Astrocyte (in vitro differentiated cells and primary cell): ENCODE results near the gene SIDT2. TPM values are rescaled to one million over a fixed set of nuclear protein-coding genes. Genes with fewer than 3 reads are reported as not detected.

ENCODE experiments used
- DNase-seq: peaks from one replicate; pipeline ENCODE4 v3.0.0-alpha.2; 2010; ENCODE audit warnings: low read depth
- FAIRE-seq: peaks from 2 replicates; lab custom pipeline; 2011; peaks lifted over from hg19 to GRCh38; lab: Jason Lieb, UNC
- H2AFZ ChIP-seq: 2 replicates; pipeline ENCODE4 v1.6.0; 2012; ENCODE audit warnings: low read depth, low read length, inconsistent platforms
- H3K27ac ChIP-seq: 2 replicates; pipeline ENCODE4 v1.5.1; 2011; ENCODE audit warnings: low read depth, low read length, inconsistent platforms
- H3K27me3 ChIP-seq: 2 replicates; pipeline ENCODE4 v1.6.0; 2011; ENCODE audit warnings: low read length, inconsistent platforms; ENCODE audit not compliant: insufficient read depth
- H3K36me3 ChIP-seq: 2 replicates; pipeline ENCODE4 v1.5.1; 2011; ENCODE audit warnings: low read length, inconsistent platforms; ENCODE audit not compliant: insufficient read depth
- H3K4me1 ChIP-seq: 2 replicates; pipeline ENCODE4 v1.5.1; 2011; ENCODE audit warnings: low read length, inconsistent platforms; ENCODE audit not compliant: insufficient read depth
- H3K4me2 ChIP-seq: 2 replicates; pipeline ENCODE4 v1.6.0; 2012; ENCODE audit warnings: low read length, inconsistent platforms
- H3K4me3 ChIP-seq: 2 replicates; pipeline ENCODE4 v1.5.1; 2011; ENCODE audit warnings: low read depth, mild to moderate bottlenecking, low read length, inconsistent platforms; ENCODE audit not compliant: insufficient read depth
- H3K79me2 ChIP-seq: 2 replicates; pipeline ENCODE4 v1.6.0; 2012; ENCODE audit warnings: mild to moderate bottlenecking, low read length, inconsistent platforms; ENCODE audit not compliant: insufficient read depth
- H3K9ac ChIP-seq: 2 replicates; pipeline ENCODE4 v1.6.0; 2012; ENCODE audit warnings: mild to moderate bottlenecking, low read length, inconsistent platforms
- H3K9me3 ChIP-seq: 2 replicates; pipeline ENCODE4 v1.5.1; 2012; ENCODE audit warnings: low read depth, mild to moderate bottlenecking, low read length, inconsistent platforms; ENCODE audit not compliant: insufficient read depth
- H4K20me1 ChIP-seq: 2 replicates; pipeline ENCODE4 v1.6.0; 2012; ENCODE audit warnings: low read length, inconsistent platforms; ENCODE audit not compliant: insufficient read depth
- H3K27ac Mint-ChIP-seq: one replicate; pipeline ENCODE4 v1.8.0; 2021; ENCODE audit warnings: mild to moderate bottlenecking, mixed read lengths; ENCODE audit not compliant: unreplicated experiment
- H3K27me3 Mint-ChIP-seq: one replicate; pipeline ENCODE4 v1.8.0; 2021; ENCODE audit warnings: low read depth, mixed read lengths; ENCODE audit not compliant: unreplicated experiment
- H3K36me3 Mint-ChIP-seq: one replicate; pipeline ENCODE4 v1.8.0; 2021; ENCODE audit warnings: low read depth, mixed read lengths; ENCODE audit not compliant: unreplicated experiment
- H3K4me1 Mint-ChIP-seq: one replicate; pipeline ENCODE4 v1.8.0; 2021; ENCODE audit warnings: low read depth, mixed read lengths; ENCODE audit not compliant: unreplicated experiment
- H3K4me3 Mint-ChIP-seq: one replicate; pipeline ENCODE4 v1.8.0; 2021; ENCODE audit warnings: mild to moderate bottlenecking, moderate library complexity, mixed read lengths; ENCODE audit not compliant: unreplicated experiment
- H3K9me3 Mint-ChIP-seq: one replicate; pipeline ENCODE4 v1.8.0; 2021; ENCODE audit warnings: mild to moderate bottlenecking, mixed read lengths; ENCODE audit not compliant: unreplicated experiment
- EZH2 ChIP-seq: IDR thresholded peaks from 2 replicates; pipeline ENCODE4 v1.6.1; 2012; ENCODE audit warnings: mild to moderate bottlenecking, low read length, inconsistent platforms; ENCODE audit not compliant: insufficient read depth
- total RNA-seq: library from RNA; stranded (reverse); gene quantifications from 2 replicates; pipeline ENCODE4 v1.2.1, GENCODE V29; 2021
- TF ChIP-seq, protein P1 (sequence below): IDR thresholded peaks from 2 replicates; pipeline ENCODE4 v1.5.1; 2011; ENCODE audit warnings: low read depth, mild to moderate bottlenecking, inconsistent platforms, low read length, moderate library complexity; ENCODE audit not compliant: insufficient read depth

The SIDT2 gene
- total RNA-seq, 1 donor from 2014 or later, result 55.8 TPM

DNA sequence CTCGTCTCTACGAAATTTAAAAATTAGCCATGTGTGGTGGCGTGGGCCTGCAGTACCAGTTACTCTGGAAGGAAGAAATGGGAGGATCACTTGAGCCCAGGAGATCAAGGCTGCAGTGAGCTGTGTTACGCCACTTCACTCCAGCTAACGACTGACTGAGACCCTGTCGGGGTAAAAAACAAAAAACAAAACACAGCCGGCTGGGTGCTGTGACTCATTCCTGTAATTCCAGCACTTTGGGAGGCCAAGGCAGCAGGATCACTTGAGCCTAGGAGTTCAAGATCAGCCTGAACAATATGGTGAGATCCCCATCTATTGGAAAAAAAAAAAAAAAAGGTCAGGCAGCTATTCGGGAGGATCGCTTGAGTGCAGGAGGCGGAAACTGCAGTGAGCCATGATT, 32.0 kb upstream of the SIDT2 start:
- no peak for FAIRE-seq
- Histone ChIP-seq H3K27me3 (no peaks in the 10 kb centered on the region), H3K4me3 (peak overlapping the region; percentile 0), H4K20me1 (peaks cover 65% of the 10 kb centered on the region), H3K27ac (peak overlapping the region; percentile 23), H3K9me3 (no peaks in the 10 kb centered on the region), H3K36me3 (peaks cover 4% of the 10 kb centered on the region), H3K4me1 (peaks cover 21% of the 10 kb centered on the region), H3K9ac (peak overlapping the region; percentile 95), H3K79me2 (peaks cover 76% of the 10 kb centered on the region), H3K4me2 (peak overlapping the region; percentile 92), H2AFZ (no peak overlapping the region)
- Mint-ChIP-seq H3K27me3 (no peaks in the 10 kb centered on the region), H3K4me3 (peak overlapping the region; percentile 100), H3K36me3 (peaks cover 9% of the 10 kb centered on the region), H3K4me1 (peaks cover 19% of the 10 kb centered on the region), H3K27ac (peak overlapping the region; percentile 97), H3K9me3 (no peaks in the 10 kb centered on the region)
- peak; percentile 10 for DNase-seq
- TF ChIP-seq EZH2, result no peak
- TF ChIP-seq, protein P1, sequence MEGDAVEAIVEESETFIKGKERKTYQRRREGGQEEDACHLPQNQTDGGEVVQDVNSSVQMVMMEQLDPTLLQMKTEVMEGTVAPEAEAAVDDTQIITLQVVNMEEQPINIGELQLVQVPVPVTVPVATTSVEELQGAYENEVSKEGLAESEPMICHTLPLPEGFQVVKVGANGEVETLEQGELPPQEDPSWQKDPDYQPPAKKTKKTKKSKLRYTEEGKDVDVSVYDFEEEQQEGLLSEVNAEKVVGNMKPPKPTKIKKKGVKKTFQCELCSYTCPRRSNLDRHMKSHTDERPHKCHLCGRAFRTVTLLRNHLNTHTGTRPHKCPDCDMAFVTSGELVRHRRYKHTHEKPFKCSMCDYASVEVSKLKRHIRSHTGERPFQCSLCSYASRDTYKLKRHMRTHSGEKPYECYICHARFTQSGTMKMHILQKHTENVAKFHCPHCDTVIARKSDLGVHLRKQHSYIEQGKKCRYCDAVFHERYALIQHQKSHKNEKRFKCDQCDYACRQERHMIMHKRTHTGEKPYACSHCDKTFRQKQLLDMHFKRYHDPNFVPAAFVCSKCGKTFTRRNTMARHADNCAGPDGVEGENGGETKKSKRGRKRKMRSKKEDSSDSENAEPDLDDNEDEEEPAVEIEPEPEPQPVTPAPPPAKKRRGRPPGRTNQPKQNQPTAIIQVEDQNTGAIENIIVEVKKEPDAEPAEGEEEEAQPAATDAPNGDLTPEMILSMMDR, result no peak

DNA sequence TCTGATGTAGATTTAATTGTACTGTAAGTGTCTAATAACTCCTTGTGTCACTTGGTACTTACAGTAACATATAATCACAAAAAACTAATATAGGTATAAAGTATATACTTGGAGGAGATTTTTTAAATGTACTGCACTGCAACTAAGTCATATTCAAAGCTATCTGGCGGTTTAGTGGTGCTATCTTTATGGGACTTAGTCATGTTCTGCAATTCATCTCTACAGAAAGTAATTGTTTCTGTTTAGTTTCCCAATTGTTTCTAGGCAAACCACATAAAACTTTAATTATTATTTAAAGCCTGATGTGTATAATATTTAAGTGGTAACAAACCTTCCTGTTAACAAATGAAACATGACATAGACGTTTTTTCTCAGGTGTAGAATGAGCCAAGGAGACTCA, 26.5 kb upstream of the SIDT2 start:
- no peak overlapping the region for H3K4me3 Mint-ChIP-seq
- H3K27me3 ChIP-seq, result no peaks in the 10 kb centered on the region
- FAIRE-seq (no peak), DNase-seq (no peak)
- H4K20me1 ChIP-seq, result peaks cover 95% of the 10 kb centered on the region
- no peak overlapping the region for H3K9ac ChIP-seq
- no peak overlapping the region for H3K27ac Mint-ChIP-seq
- H3K36me3 ChIP-seq, result peaks cover 21% of the 10 kb centered on the region
- peaks cover 98% of the 10 kb centered on the region for H3K79me2 ChIP-seq
- TF ChIP-seq EZH2, result no peak
- TF ChIP-seq, protein P1, result no peak
- no peak overlapping the region for H2AFZ ChIP-seq
- H3K4me3 ChIP-seq, result no peak overlapping the region
- no peak overlapping the region for H3K27ac ChIP-seq
- H3K9me3 ChIP-seq, result no peaks in the 10 kb centered on the region
- peaks cover 8% of the 10 kb centered on the region for H3K4me1 Mint-ChIP-seq
- peaks cover 1% of the 10 kb centered on the region for H3K4me1 ChIP-seq
- H3K27me3 Mint-ChIP-seq, result no peaks in the 10 kb centered on the region
- peaks cover 8% of the 10 kb centered on the region for H3K36me3 Mint-ChIP-seq
- no peak overlapping the region for H3K4me2 ChIP-seq
- no peaks in the 10 kb centered on the region for H3K9me3 Mint-ChIP-seq

DNA sequence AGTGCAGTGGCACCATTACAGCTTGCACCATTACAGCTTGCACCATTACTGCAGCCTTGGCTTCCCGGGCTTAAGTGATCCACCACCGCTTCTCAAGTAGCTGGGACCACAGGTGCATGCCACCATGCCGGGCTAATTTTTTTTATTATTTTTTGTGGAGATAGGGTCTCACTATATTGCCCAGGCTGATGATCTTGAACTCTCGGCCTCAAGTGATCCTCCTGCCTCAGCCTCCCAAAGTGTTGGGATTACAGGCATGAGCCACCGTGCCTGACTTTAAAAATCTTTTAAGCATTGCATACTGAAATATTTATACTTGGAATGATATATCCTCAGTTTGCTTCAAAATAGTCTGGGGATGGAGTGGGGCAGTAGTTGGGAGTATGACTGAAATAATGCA, 24.1 kb upstream of the SIDT2 start:
- Histone ChIP-seq H2AFZ (no peak overlapping the region), H3K27ac (no peak overlapping the region), H3K36me3 (peaks cover 17% of the 10 kb centered on the region), H3K4me3 (no peak overlapping the region), H3K4me2 (no peak overlapping the region), H3K79me2 (peaks cover 99% of the 10 kb centered on the region), H4K20me1 (peaks cover 95% of the 10 kb centered on the region), H3K9ac (no peak overlapping the region), H3K9me3 (no peaks in the 10 kb centered on the region), H3K4me1 (no peaks in the 10 kb centered on the region), H3K27me3 (no peaks in the 10 kb centered on the region)
- FAIRE-seq (no peak), DNase-seq (no peak)
- Mint-ChIP-seq H3K27me3 (no peaks in the 10 kb centered on the region), H3K27ac (no peak overlapping the region), H3K4me3 (no peak overlapping the region), H3K36me3 (peaks cover 3% of the 10 kb centered on the region), H3K9me3 (no peaks in the 10 kb centered on the region), H3K4me1 (no peaks in the 10 kb centered on the region)
- TF ChIP-seq, protein P1, result no peak
- TF ChIP-seq EZH2, result no peak
